Colon (tissue), 2 donors: ENCODE data around the gene C8G.

ENCODE experiments used
- FAIRE-seq: peaks from 2 replicates; lab custom pipeline; 2012; peaks lifted over from hg19 to GRCh38; lab: Jason Lieb, UNC
- donor health status: control.
- donor health status: control.

Gene C8G

DNA sequence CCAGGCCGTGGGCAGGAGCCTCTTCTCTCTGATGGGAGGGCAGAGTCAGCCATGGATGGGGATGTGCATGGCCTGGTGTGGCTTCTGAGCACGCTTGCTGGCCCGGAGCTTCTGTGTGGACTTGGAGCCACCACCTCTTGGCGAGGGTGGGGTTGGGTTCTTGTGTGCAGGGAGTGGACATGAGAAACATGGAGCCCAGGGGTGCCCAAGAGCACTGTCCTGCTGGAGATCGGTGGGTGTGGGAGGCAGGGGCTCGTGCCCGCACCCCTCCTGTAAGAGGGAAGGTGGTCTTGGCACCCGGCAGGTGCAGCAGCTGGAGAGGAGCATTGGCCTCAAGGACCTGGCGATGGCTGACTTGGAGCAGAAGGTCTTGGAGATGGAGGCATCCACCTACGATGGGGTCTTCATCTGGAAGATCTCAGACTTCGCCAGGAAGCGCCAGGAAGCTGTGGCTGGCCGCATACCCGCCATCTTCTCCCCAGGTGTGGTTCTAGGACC lies 24.3 kb upstream of the C8G start:
- no peak for FAIRE-seq

DNA sequence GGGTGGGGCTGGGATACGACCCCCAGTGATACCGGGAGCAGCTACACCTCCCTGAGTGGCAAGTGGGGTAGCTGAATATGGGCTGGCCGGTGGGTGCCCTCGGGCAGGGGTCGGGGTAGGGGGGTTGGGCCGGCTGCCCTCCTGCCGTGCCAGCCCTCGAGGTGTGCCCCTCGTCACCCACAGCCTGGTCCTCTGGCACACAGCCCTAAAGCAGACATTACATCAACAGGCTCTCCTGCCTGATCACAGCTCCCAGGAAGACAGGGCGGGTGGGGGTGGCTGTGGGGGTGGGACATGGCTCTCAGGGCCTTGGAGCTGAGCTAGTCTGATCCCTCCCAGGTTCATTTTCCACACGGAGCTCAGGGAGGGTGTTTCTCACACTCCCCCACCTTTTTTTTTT lies 23.7 kb upstream of the C8G start:
- no peak for FAIRE-seq

DNA sequence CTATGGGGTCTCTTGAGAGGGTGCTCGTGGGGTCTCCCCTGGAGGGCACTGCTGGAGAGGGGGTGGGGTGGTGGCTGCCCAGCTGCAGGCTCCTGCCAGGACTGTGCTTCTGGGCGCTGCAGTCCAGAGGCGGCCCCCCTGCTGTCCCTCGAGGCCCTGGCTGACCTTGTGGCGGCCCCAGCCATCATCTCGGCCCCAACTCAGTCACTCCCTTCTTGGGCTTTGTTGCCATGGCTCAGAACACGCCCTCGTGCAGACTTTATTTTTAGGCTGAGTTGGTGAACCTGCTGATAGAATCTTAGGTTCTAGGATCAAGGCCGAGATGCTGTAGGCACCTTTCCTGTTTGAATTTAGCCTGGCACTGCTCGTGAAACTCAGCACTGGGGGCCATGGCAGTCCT lies 23.3 kb upstream of the C8G start:
- no peak for FAIRE-seq

DNA sequence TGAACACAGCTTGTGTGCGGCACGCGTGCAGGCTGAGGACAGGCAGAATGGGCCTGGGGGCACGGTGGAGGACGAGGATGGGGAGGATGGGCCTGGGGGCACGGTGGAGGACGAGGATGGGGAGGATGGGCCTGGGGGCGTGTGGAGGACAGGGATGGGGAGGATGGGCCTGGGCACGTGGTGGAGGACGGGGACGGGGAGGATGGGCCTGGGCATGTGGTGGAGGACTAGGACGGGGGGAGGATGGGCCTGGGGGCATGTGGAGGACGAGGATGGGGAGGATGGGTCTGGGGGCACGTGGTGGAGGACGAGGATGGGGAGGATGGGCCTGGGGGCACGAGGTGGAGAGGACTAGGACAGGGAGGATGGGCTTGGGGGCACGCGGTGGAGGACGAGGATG lies 22.5 kb upstream of the C8G start:
- FAIRE-seq = no peak

- FAIRE-seq = no peak
Measured at GRCh38 chr9:136923881-136924280, 21.2 kb upstream of the C8G start.

- no peak for FAIRE-seq
Measured at GRCh38 chr9:136925414-136926153, 19.5 kb upstream of the C8G start.

- FAIRE-seq = no peak
Measured at GRCh38 chr9:136926154-136926704, 18.8 kb upstream of the C8G start.

DNA sequence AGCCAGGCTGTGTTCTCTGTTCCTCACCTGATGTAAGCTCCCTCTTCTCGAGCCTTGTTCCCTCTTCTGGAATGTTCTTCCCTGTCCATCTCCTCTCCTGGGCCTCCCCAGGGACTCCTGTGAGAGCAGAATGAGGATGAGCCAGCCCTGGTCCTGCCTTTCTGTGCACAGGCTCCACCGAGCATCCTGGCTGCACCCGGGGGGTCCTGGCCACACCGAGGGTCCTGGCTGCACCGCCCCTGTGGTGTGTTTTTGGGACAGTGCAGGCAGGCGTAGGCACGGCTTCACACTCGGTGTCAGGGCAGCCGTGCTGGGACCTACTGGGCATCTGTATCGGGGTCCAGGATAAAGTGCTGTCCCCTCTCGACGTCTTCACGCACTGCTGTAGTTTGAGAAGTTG lies 18.3 kb upstream of the C8G start:
- FAIRE-seq = no peak

- FAIRE-seq = no peak
Measured at GRCh38 chr9:136927343-136928271, 17.4 kb upstream of the C8G start.

GRCh38 chr9:136928591-136928990 lies 16.5 kb upstream of the C8G start:
- no peak for FAIRE-seq

DNA sequence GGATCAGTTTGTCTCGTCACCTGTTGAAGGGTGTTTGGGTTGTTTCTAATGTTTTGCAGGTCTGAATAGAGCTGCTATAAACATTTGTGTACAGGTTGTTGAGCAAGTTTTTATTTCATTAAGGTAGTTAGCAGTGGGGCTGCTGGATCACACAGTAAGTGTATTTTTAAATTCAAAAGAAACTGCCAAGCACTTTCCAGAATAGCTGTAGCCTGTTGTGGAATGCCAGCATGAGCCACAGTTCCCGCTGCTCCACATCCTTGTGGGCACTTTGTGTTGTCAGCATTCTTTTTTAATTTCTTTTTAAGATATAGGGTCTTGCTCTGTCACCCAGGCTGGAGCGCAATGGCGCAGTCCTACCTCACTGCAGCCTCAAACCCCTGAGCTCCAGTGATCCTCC lies 15.0 kb upstream of the C8G start:
- no peak for FAIRE-seq

GRCh38 chr9:136931611-136932130 lies 13.4 kb upstream of the C8G start:
- FAIRE-seq = no peak

DNA sequence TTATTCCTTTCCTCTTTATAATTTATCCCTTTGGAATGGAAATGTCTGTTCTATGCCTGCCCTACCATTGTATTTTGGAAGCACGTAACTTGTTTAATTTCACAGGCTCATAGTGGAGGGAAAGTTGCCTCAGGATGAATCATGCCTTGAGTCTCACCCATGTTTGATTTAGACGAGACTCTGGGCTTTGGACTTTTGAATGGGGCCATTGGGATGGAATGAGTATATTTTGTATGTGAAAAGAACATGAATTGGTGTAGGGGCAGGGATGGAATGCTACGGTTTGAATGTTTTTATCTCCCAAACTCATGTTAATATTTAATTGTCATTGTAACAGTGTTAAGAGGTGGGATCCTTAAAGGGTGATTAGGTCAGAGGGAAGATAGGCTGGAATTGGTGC lies 10.8 kb upstream of the C8G start:
- FAIRE-seq = no peak

GRCh38 chr9:136935651-136936050 lies 9.4 kb upstream of the C8G start:
- FAIRE-seq = no peak

- FAIRE-seq = no peak
Measured at GRCh38 chr9:136936645-136937170, 8.3 kb upstream of the C8G start.

- no peak for FAIRE-seq
Measured at GRCh38 chr9:136937186-136938001, 7.6 kb upstream of the C8G start.

DNA sequence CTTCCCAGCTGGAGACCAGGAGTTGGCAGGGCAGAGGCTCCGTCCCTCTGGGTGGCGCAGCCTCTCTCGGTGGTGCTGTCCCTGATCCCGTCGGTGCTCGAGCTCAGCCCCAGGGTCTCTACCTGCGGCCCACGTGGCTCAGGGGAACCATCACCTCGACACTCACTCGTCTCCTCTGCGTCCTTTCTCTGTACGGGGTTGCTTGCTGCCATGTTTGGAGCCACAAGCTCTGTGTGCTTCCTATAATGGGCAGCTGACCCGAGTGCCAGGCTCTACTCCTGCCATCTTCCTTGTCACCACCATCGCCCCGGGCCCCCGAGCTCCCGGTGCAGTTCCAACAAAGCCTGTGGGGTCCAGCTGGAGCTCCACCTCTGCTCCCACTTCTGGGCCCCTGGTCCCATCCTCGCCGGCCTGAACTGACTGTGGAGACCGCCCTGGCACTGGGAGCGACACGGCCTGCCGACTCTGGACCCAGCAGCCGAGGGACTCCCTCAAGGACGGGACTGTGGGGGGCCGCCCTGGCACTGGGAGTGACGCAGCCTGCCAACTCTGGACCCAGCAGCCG lies 5.5 kb upstream of the C8G start:
- FAIRE-seq = no peak

DNA sequence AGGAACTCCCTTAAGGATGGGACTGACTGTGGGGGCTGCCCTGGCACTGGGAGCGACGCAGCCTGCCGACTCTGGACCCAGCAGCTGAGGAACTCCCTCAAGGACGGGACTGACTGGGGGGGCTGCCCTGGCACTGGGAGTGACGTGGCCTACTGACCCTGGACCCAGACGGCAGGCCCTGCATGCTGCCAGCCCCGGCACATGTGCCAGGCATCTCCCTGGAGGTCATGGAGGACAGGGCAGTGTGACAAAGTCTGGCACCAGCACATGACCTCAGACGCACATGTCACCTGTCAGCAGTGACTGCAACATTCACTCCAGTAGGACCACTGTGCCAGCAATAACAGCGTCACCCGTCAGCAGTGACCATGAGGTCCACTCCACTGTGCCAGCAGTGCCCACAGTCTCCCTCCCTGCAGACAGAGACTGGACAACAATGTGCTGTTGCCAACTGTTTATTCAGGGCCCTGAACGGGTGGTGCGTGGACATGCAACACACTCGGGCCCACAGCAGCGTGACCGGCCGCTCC lies 5.0 kb upstream of the C8G start:
- FAIRE-seq = no peak

DNA sequence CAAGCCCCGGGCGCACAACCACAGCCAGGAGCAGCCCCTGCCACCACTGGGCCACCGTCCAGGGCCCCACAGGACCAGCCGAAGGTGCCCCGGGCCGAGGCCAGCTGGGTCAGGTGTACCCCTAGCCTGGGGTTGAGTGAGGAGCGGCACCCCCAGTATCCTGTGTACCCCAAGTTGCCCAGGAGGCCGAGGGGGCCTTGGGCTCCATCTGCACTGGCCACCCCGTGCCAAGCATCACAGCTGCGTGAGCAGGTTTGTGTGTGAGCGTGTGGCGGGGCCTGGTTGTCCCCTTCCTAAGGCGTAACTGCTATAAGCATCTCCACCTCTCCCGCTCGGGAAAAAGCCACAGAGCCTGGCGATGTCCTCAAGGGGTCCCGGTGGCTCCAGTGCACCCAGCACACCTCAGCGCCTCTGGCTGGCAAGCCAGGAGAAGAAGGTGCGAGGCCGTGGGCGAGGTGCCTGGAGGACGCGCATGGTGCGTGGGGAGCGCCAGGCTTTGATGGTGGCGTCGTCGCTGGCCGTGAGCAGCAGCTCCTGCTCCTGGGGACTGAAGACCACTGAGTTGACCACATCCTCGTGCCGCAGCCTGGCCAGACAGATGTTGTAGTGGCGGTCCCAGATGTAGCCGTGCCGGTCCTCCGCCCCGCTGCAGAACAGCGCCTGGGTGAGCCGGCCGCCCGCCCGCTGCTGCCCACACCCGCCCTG lies 4.4 kb upstream of the C8G start:
- FAIRE-seq = no peak
